ENCODE results near the gene COPS4.
"Not testable (repeated sequence)": the region's sequence is repeated elsewhere in the genome, so short reads cannot be mapped to it uniquely, and the experiment has no call there.

Gene COPS4

DNA sequence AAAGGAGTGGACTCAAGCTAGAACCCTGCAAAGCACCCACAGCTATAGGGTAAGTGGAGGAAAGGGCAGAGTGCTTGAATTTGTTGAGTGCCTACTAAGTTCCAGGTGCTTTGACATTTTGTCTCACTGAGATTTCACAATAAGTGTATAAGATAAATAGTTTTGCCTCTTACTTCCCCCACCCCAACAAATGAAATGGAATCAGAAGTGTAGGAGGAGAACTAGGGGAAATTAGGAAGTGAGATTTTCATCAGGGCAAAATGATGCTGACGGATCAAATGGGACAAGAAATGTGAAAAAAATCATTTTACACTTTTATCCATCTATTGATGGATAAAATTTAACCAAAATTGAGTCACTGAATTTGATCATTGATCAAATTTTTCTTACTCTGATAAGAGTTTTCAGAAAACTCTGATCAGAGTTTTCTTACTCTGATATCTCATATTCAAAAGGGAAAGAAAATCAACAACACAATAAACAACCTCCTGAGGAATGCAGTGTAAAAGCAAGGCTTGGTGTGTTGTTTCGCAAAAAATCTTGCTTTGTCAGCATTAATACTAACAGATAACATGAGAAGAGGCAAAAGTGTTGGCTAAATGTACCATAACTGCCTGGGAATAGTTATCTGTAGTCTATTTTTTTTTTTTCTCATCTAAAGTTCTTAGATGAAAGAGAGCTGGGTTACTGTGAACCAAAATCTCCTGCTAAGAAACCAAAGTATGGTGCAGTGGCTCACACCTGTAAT lies 54.6 kb downstream of the COPS4 start:
- no peak for DNase-seq

DNA sequence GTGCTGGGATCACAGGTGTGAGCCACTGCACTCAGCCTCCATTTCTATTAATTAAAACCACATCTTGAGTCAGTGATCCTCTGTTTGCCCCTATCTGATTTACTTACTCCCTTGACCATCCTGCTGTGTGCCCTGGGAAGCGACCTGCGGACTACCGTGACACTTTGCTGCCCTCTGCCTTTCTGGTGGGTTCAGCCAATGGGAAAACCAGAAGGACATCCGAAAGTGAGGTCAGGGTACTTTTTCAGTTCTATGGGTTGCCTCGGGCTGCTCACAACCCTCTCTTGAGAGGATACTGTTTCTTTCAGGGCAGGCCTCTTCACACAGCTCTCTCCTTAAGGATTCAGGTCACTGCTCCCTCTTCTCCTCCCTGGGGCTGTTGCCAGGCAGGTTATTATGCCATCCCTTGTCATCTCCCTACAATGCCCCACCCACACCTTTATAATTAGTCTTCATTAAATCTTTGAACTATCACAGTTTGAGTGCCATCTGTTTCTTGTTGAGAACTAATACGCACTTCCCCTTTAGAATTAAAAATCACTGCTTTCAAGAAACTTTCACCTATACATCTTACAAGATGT lies 58.2 kb downstream of the COPS4 start:
- DNase-seq = no peak

DNA sequence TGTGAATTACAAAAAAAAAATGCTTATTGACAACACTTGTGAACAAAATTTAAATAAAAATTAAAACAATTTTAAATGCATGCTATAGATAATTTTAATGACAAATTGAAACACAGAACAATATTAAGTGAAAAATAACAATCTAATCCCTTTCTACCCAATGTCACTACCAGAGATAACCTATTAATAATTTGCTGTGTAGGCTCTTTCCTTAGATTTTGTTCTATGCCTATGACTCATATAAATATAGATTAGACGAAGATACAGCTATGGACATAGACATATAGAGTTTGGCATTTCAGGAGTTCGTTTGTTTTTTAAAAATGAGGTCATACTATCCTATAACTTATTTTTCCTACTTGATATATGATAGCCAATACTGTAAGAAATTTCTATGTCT lies 61.4 kb downstream of the COPS4 start:
- DNase-seq = no peak

DNA sequence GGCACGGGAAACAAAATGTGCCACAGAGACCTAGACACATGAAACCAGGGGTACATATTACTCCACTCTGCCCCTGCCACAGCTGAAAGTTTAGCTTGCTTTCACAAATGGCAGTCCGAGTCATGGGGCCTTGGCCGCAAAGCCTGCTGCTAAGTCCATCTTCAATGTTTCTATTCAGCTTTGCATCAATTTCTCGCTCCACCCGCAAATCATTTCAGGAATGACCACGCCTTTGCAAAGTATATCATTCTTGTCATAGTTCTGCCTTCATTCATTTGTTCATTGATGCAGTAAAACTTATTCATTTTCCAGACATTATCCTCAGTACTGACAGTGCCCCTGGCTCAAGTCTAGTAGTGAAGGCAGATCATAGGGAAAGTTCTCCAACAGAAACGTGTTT lies 70.0 kb downstream of the COPS4 start:
- DNase-seq = no peak

DNA sequence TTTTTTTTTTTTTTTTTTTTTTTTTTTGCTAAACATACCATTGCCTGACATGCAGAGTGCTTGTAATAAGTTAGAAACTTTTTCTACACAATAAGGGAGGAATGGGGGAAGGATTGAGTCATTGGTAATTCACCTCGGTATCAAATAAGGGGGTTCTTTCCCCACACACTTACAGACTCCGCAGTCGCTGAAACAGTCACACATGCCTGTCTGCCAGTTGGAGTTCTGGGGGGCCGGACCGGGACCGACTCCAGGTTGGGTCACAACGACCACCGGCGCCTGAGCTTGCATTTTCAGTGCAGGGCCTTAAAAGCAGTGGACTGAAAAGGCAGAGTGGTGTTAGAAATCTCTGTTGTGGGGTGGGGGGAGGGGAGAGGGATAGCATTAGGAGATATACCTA lies 72.6 kb downstream of the COPS4 start:
- DNase-seq = no peak

DNA sequence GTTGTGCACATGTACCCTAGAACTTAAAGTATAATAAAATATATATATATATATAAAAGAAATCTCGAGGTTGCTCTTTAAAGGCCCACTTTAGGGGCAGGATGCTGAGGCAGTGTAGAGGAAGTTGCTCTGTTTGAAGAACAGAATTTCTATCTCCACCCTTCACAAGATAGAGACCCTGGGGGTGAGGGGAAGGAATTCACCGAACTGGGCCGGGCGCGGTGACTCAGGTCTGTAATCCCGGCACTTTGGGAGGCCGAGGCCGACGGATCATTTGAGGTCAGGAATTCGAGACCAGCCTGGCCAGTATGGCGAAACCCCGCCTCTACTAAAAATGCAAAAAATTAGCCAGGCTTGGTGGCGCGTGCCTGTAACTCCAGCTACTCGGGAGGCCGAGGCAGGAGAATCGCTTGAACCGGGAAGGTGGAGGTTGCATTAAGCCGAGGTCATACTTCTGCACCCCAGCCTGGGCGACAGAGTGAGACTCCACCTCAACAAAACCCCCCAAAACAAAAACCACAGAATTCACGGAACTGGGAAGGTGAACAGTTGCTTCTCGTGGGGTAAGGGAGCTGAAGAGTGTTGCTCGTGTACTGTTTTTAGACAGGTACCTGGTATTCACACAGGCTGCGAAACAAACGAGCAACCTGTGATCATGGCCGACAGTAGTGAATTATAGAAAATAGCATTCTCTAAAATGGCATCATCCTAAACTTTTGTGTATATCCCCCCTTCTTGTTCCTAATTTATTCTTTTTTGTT lies 73.3 kb downstream of the COPS4 start:
- peak; percentile 24 for DNase-seq

DNA sequence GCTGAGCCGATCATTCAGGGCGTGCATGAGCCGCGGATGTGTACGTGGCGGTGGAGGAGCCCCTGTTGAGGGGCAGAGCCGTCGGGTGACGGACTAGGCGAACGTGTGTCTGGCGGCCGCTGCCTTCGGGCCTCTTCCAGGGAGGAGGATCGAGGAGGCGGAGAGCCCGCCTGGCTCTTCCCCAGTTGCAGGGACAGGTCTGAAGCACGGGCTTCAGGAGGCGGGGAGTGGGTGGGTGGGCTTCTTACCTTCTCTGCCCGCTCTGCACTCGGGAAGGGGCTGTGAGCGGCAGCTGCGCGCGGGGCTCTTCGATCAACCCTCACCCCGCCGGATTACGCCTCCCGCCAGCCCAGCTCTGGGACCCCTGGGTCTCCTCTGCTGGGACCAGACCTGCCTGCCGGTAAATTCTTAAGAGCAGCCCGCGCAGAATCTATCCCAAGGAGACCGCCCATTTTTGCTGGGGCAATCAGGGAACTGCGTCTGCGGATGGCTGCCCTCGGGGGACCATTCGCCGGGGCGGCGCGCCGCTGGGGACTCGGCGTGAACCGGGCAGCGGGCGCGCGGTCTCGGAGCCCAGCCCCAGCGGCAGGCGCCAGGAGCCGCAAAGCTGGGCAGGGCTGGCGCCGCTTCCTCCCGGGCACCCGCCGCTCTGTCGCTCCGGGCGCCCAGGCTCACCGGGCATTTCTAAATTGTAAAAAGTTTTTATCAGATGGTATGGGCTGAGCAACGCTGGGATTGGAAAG lies 74.7 kb downstream of the COPS4 start:
- peak; percentile 20 for DNase-seq

DNA sequence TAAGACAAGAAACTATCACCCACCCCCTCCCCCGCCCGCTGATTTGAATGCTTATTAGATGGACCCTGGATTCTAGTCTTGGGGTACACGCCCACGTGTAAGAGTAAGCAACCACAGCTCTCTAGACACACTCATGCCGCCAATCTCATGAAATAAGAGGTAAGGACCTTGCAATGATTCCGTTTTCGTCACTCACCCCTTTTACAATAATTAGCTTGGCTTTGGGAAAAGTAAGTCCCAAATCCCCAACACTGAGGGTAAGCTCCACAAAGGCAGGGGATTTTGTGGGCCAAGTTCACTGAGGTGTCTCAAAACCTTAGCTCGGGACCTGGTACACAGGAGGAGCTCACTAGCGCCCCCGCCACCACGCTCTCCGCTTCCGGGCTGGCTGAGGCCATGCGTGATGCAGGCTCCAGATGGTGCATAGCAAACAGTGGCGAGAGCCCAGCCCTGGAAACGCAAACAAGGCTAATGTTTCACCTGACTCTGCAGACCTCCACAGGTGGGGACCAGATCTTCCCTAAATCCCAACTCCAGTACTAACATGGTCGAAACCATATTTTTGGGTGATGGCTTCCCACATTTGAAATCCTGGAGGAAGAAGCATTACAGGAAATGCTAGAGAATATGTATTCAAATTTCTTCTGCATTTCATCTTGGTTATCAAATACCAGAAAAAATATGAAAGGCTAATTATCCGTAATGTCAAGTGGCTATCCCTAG lies 75.4 kb downstream of the COPS4 start:
- peak; percentile 89 for DNase-seq

DNA sequence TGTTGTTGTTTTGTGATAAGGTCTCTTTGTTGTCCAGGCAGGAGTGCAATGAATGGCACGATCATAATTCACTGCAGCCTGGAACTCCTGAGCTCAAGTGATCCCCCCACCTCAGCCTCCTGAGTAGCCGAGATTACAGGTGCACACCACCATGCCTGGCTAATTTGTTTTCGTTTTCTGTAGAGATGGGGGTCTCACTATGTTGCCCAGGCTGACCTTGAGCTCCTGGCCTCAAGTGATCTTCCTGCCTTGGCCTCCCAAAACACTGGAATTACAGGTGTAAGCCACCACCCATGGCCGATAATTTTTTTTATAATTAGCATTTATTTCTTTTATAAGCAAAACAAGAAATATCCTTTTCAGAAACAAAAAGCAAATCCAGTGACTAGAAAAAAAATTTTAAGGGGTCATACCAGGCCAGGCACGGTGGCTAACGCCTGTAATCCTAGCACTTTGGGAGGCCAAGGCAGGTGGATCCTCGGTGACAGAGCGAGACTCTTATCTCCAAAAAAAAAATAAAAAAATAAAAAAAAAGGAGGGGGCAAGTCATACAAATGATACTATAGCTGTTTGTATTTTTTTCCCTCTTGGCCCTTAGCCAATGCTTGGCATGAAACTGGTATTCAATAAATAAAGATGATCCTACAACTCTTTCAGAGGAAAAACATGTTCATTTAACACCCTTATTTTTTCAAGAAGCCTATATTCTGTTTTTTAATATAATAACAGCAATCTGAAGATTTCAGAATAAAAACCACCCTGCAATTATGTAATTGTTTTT lies 76.2 kb downstream of the COPS4 start:
- DNase-seq = no peak

DNA sequence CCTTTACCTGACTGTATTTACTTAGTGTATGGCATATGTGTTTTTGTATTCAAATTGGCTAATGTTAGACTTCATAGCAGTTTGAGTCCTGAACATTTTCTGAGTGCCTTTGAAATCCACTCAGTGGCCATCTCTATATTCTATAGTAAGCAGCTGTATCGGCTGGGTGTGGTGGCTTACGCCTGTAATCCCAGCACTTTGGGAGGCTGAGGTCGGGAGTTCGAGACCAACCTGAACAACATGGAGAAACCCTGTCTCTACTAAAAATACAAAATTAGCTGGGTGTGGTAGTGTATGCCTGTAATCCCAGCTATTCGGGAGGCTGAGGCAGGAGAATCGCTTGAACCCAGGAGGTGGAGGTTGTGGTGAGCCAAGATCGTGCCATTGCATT lies 76.8 kb downstream of the COPS4 start:
- DNase-seq = not testable (repeated sequence)

DNA sequence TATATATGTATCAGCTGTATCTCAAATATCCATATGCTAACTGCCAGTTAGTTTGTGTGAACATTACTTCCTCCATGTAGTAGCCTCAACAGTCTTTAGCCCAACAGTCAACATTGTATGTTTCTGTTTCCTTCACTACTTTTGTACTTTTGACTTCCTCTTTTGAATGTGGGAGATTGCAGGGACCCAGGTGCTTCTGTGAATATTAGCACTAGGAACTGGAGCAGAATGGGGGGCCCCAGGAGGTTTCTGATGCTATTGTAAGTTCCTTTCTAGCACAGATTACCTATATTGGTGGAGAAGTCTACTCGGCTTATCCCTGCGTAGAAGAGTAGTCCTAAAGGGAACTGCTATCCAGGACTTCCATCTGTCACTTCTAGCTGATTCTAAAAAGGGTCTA lies 77.2 kb downstream of the COPS4 start:
- no peak for DNase-seq

DNA sequence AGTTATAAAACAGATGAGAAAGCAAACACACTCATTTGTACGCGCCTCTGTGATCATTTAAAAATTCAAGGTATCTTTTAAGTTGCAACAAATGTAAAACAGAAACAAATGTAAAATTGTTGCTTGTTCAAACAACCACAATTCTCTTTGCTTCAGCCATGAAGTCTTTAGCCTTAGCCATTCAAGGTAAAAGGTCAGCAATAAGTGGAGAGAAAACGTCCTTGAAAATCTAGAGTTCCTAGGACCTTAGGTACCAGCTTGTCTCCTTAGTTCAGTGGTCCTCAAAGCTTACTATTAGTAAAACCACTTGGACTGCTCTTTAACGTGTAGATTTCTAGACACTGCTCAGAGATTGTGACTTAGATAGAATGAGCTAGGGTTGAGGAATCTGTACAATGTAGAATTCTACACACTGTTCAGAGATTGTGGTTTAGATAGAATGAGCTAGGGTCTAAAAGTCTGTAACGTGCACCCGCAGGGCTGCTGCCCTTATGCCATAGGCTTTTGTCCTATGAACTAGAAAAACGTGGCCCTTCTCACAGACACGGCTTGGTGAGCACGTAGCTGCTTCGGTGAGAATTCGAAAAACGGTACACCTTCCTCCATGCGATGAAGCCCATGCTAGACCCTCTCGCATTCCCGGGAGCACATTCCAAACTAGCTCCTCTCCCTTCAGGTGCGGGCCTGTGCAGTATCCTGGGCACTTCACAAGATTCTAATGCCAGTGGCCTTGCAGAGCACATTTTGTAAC lies 77.9 kb downstream of the COPS4 start:
- DNase-seq = no peak

DNA sequence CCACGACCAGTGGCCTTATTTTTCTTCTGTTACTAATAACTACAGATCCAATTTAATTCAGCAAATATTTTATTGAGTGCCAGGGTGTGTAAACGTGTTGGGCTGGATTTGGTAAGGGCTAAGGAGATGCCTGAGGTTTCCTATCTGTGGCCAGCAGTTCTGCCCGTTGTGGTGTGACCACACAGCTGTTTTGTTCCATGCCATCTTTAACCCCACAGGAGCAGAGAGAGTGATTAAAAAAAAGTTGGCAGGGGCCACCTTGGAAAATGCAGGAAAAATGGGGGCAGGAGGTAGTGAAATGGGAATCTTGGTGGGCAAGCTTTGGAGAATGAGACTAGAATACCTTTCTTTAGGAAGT lies 78.4 kb downstream of the COPS4 start:
- no peak for DNase-seq

DNA sequence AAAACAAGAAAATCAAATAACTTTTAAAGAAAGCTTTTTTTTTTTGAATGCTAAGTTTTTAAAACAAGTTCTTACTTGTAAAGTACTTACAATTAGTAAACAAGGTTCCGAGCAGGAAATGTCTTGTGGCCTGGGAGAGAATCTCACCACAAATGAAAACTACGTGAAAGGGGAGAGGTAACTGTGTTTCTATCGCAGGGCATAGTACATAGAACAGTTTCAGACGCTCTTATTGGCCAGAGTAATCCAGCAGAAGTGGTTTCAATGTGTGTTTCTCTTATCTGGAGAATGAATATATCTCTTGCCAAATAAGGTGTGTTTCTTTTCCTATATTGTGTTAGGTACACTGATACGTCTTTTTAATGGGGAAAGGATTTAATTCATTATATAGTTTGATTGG lies 79.6 kb downstream of the COPS4 start, which contains the start of gene PLAC8:
Gene PLAC8, minus strand, starts transcription at position 154 of the 400 bp plus-strand sequence. CDS start 6,808 bp downstream, outside the sequence.
- DNase-seq = peak; percentile 21

DNA sequence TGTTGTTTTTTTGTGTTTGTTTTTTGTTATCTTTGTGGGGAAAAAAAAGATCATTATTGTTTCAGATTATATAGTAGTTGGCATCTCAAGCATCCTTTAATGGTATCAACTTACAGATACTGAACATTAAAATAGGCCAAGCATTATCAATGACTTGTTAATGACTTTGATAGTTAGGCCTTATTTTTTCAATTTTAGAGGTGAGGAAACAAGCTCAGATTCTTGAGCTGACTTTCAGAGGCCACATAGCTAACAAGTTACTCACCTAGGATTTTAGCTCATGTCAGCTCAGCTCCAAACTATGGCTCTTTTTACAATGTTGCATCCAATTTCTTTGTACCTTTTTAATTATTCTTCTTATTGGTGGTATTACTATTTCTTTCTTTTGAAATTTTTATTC lies 80.0 kb downstream of the COPS4 start:
- DNase-seq = no peak

DNA sequence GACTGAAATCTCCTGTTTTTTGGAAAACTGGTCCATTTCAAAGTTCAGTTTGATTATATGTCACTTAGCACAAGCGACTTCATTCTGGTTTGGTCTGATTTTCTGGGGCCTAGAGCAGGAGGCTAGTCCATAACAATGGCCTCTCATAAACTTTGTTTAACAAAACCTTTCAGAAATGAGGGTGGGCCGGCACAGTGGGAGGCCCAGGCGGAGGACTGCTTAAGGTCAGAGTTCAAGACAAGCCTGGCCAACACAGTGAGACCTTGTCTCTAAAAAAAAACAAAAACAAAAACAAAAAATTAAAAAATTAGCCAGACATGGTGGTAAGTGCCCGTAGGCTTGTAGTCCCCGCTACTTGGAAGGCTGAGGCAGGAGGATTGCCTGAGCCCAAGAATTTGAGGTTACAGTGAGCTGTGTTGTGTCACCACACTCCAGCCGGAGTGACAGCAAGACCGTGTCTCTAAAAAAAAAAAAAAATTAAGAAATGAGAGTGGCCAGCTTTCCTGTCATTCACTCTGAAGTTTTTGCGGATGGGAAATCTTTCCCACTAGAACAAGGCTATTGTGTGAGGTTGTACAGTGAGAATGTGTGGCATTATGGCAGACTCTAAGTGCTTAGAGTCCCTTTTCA lies 80.8 kb downstream of the COPS4 start:
- no peak for DNase-seq

DNA sequence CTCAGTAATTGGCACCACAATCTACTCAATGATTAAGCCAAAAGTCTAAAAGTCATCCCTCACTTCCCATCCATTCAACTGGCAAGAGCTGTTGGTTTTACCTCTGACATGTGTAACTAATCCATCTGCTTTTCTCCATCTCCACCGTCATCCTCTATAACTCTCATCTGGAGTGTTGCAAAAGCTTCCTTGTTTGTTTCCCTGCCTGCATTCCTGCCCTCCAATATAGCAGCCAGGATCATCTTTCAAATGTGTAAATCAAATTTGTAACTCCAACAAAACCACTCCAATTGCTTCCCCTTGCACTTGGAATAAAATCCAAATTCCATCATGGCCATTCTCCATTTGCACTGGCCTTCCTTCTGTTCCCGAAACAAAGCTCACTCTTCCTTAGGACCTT lies 83.9 kb downstream of the COPS4 start:
- DNase-seq = no peak

DNA sequence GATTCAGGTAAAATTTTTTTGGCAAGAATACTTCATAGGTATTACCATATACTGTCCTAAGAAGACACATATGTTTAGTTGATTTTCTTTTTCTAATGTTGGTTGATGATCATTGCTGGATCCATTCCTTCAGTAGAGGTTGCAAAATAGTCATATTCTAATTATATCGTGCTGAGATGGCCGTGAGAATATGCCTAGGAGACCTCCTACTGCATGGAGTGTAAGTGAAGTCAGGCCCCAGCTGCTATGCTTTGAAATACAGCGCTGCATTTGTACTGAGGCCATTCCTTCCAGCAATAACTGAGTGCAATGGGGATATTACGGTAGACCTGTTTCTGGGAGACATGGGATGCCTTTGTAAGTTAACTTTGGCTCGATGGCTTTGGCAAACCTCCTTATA lies 86.3 kb downstream of the COPS4 start:
- DNase-seq = no peak

DNA sequence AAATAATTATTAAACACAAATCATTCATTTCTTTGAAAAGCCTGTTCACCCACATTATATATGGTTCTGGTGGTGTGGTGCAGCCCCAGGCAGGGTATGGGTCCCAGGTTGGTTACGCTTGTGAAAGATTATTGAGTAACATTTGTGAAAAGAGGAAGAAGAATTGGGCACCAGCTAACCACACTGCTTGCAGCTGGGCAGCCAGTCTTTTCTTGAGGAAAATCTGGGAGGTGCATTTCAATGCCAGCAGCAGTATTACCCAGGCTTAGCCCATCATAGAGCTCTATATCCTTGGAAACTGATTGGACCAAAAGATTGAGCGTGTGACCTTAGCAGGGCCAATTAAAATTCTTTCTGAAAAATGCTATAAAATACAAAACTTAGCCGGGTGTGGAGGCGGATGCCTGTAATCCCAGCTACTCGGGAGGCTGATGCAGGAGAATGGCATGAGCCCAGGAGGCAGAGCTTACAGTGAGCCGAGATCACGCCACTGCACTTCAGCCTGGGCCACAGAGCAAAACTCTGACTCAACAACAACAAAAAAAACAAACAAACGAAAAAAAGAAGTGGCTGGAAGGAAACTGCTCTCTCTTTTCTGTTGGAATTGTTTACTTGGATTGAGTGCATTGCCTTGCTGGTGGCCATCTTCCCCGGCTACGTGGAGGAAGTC lies 89.3 kb downstream of the COPS4 start:
- DNase-seq = no peak
